ENCODE measurements around the gene WDR93.

DNA sequence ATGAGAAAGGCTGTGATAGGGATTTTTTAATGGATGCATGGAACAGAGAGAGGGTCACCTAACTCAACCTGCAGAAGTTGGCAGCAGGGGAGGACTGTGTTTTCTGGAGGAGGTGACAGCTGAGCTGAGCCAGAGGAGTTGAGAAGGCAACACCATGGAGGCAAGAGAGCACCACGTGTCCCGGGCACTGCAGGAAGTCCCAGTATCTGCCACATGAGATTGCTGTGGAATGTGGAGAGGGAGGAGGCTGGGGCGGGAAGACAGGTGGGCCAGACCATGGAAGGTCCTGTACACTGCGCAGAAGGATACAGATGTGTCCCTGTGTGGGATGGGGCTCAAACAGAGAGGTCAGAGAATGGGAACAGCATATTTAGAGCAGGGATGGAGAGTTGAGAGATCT, 45.2 kb downstream of the WDR93 start:
- no peak for TF ChIP-seq TAF1 (IDR thresholded peaks at IDR 0.05; ENCODE audit: borderline replicate concordance, low read depth, low read length)
- TF ChIP-seq POLR2AphosphoS5 (IDR thresholded peaks at IDR 0.05; ENCODE audit: low read depth, low read length), result no peak
- TF ChIP-seq POLR2A (IDR thresholded peaks at IDR 0.05; ENCODE audit: low read depth, low read length), result no peak
